OCI-M1 (cell line): ENCODE measurements around the gene FAM193B.

ENCODE experiments used
- DNase-seq: peaks from one replicate; lab custom pipeline; 2025; lab: John Stamatoyannopoulos, UW

FAM193B gene

GRCh38 chr5:177470759-177471536 is 83.4 kb downstream of the FAM193B start:
- no peak for DNase-seq
